Activated T-cell treated with anti-CD3 and anti-CD28 coated beads for 1 hour (primary cell): ENCODE data around the gene TIPRL.
"Not testable (repeated sequence)": the region's sequence is repeated elsewhere in the genome, so short reads cannot be mapped to it uniquely, and the experiment has no call there.

ENCODE experiments used
- DNase-seq: peaks from one replicate; pipeline ENCODE4 v3.0.0-alpha.2; 2020; ENCODE audit warnings: low read depth

TIPRL gene

DNA sequence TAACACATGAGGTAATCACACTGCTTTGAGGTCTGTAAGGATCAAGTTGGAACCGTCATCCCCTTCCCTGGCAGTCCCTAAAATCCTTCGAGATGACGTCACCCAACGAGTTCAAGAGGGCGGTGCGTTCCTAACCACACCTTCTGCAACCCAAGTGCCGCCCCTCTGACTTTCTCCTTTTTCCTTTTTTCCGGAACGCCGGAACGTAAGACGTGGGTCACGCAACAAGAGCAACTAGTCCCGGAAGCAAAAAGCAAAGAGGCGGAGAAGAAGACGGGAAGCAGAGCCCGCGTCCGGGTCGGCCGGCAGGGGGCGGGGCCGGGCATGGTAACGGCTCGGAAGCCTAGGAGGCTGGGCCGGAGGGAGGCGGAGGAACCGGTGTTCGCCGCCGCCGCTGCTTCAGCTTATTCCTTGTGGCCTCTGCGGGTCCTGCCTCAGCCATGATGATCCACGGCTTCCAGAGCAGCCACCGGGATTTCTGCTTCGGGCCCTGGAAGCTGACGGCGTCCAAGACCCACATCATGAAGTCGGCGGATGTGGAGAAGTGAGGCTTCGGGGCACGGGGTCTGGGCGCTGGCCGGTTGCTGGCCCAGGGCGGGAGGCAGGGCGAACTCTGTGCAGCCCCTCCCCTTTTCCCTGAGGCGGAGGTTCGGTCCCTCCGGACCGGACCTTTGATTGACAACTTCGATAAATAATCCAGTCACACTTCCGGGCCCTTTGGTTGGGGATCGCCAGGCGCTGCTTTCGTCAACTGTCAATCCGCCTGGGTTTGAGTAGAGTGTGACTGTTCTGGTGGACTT, at the start of gene TIPRL:
TSS of gene TIPRL (plus strand) at position 325 of the 800 bp plus-strand sequence. CDS start at position 441, 116 bp downstream.
- peak; percentile 90 for DNase-seq

- DNase-seq, result no peak
Measured at GRCh38 chr1:168129933-168130332, 48.8 kb upstream of the TIPRL start.

DNA sequence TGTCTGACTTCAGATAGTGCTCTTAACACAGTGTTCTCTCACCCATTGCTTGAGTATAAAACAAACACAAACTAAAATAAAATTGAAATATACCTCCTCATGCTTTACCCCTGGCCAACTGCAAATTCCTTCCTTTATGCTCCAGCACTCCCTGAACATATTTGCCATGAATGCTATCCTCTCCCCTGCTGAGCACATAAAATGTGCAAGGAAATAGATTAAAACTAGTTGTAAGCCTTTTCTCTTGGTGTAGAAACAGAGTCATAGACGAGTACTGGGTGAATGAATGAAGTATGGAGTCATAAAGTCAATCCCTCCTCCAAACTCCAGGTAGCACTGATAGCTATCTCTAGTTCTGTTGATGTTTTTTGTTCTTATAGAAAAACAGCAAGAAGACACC, 44.6 kb upstream of the TIPRL start:
- DNase-seq, result no peak

DNA sequence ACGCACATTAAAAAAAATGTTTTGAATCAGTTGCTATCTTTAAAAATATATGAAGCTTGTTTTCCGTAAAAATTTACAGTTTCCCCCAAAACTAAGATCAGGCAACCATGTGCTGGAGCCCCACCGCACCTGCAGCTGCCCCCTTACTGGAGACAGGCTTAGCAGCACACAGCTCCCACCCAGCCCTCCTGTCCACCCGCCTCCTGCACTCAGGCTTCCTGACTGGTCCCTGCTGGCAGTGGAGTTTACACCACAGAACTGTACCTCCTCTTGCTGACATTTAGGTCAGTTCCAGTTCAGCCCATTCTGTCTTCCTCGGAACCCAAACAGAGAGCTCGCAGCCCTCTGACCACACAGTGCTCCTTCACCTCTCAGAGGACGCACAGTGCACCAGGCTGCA, 44.1 kb upstream of the TIPRL start:
- no peak for DNase-seq

DNA sequence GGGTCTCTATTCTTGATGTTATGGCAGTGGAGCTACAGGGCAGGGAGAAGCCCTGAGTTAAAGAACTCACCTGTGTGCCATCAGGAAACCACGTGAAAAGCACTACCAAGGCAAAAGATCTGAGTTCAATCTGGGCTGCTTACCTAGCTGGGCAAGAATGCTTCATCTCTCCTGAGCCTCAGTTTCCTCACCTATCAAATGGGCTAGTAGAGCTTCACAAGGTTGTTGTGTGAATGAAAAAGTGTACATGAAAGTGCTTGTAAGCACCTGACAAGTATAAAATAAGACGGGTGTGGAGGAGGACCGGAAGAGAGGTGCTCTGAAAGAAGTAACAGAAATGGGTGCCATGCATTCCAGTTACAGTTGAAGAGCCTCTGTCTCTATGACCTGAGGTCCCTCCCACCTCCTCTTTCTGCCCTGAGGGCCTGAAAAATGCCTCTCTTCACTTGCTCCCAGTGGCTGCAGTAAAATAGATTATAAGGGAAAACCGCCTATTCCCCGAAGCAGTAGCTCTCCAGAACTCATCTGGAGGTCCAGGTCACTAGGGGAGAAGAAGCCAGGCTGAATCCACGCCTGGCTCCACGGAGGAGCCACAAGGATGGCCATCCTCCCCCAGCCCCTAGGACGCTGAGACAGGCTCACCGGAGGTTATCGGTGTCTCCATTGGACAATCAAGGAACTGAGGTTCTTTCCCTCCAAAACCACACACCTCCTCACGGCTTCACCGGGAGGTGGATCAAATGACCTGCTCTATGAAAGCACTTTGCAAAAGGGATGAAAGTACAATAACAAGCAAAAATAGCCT, 43.4 kb upstream of the TIPRL start:
- DNase-seq, result no peak

DNA sequence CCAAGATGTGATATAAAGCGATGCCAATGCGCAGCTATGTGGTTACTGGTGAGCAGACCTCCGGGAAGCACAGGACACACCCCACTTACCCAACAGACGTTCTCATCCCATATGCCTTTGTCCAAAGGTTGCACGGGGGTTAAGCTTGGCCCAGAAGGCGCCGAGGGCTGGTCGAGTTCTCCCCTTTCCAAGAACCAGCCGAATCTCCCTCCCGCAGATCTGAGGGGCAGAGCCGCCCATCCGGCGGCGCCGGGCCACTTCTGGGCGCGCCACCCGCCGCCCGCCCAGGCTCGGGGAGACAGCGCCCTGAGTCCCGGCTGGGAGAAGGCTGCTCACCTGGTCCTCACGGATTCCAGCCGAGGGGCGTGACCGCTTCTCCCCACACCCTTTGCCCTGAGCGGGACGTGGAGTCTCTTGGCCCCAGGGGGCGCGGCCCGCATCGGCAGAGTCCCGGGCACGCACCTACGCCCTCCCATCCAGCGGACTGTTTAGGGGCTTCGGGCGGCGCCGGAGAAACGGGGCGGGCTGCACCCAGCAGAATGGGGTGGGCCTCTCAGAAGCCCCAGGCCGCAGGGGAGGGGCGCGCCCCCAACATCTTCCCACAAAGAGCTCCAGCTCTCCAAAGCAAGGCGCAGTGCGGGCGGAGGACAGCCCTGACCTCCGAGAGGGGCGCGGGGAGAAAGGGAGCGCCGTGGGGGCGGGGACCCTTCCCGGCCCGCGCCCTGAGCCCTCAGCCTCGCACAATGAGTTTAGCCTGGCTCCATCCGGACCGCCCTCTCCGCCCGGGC, 42.6 kb upstream of the TIPRL start:
- no peak for DNase-seq

GRCh38 chr1:168136709-168137514, 41.9 kb upstream of the TIPRL start, which contains the start of gene GPR161:
Gene GPR161, minus strand, starts transcription at chr1:168136930. Its CDS starts 32,080 bp downstream, at chr1:168104850.
- no peak for DNase-seq

- no peak for DNase-seq
Measured at GRCh38 chr1:168137515-168137821, 41.3 kb upstream of the TIPRL start.

DNA sequence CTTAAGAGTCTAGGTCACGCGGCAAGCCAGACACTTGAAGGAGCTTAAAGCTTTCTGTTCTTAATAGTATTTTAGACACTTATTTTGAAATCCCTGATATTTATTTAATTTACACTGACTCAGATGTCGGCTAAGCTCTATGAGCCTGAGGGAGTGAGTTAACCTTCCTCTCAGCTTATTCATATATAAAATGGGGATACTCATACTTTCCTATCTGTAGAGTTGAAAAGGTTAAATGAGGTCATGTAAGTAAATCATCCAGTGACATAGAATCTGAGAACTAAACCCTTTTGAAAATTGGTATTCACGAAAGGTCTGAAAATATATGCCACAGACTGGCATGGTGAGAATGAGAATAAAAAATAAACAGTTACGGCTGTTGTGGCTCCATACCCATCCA, 40.6 kb upstream of the TIPRL start:
- no peak for DNase-seq

GRCh38 chr1:168139070-168139469, 39.7 kb upstream of the TIPRL start:
- no peak for DNase-seq

DNA sequence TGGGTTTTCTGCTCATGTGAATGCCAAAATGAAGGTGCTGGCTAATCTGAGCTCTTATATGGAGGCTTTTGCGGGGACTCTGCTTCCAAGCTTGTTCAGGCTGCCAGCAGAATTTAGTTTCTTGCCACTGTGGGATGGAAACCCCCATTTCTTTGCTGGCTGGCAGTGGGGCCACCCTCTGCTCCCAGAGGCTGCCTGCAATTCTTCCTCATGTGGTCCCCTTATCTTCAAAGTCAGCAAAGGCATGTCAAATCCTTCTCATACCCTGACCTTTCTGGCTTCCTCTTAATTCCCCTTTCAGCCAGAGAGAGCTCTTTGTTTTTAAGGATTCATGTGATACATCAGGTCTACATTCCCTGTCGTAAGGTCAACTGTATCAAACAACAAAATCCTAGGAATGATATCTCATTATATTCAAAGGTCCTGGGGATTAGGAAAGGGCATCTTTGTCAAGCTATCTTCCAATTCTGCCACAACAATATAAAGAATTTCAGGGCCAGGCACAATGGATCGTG, 36.8 kb upstream of the TIPRL start:
- DNase-seq, result no peak

GRCh38 chr1:168145184-168146159, 33.3 kb upstream of the TIPRL start:
- DNase-seq, result peak; percentile 74

DNA sequence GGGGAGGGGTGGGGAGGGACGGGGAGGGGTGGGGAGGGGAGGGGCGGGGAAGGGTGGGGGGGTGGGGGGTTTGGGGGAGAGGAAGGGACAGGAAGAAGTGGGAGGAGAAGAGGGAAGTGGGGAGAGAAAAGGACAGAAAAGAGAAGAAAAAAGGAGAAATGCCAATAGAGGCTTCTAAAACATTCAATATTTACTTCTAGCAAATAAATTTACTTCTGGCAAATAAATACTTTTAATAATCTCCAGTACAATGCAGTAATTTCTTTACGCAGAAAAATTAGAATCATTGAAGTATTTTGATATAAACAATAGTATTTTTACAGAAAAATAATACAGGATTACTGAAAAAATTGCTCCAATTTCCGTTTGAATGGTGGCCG, 32.6 kb upstream of the TIPRL start:
- no peak for DNase-seq

- DNase-seq, result no peak
Measured at GRCh38 chr1:168146626-168147025, 32.1 kb upstream of the TIPRL start.

DNA sequence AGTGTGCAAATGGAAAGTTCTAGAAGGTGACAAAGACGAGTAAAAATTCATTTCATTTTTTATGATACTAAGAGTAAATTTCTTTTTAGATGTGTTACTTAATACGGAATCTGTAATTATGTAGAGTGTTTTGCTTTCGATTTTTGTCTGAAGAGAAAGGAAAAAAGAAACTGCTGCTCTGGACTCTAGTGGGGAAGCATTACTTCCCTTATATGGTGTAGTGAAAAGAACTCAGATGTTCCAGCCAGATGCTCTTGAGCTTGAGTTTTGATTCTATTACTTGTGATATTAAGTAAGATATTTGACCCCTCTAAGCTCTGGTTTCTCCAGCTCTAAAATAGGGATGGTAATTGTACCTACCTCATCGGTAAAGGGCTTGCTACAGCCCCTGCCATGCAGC, 29.8 kb upstream of the TIPRL start:
- DNase-seq, result no peak

- DNase-seq, result no peak
Measured at GRCh38 chr1:168150283-168150682, 28.5 kb upstream of the TIPRL start.

DNA sequence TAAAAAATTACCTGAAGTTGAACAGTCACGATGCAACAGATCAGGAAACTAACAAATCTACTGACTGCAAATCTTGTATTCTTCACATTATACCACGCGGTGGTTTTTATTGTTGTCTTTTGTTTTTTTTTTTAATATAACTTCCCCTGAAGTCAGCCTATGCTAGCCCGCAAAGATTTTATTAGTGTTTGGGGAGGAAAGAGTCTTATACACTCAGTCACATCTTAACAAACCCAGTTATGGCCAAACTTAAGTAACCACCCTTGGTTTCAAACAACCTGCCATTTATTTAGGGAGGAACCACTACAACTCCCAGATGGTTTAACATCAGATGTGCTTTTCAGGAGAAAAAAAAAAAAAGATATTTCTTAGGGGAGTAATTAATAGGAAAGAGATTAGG, 26.8 kb upstream of the TIPRL start:
- DNase-seq, result no peak

GRCh38 chr1:168154707-168155106, 24.1 kb upstream of the TIPRL start:
- not testable (repeated sequence) for DNase-seq

DNA sequence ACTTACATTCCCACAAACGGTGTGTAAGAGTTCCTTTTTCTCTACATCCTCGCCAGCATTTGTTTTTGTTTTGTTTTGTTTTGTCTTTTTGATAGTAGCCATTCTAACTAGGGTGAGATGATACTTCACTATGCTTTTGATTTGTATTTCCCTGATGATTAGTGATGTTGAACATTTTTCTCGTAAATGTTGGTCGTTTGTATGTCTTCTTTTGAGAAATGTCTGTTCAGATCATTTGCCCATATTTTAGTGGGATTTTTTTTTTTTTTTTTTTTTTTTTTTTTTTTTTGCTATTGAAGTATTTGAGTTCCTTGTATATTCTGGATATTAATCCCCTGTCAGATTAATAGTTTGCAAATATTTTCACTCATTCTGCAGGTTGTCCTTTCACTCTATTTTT, 22.9 kb upstream of the TIPRL start:
- DNase-seq, result no peak

GRCh38 chr1:168157638-168158037, 21.1 kb upstream of the TIPRL start:
- DNase-seq, result no peak
